HG02938 (cell line): Measurements from ENCODE around the gene IGHMBP2.

Experiments
- ATAC-seq: cut with Tn5 transposase; IDR thresholded peaks from one replicate; pipeline ENCODE4 v1.9.1; 2021; ENCODE audit warnings: mild to moderate bottlenecking, moderate library complexity; ENCODE audit not compliant: unreplicated experiment

IGHMBP2 gene

DNA sequence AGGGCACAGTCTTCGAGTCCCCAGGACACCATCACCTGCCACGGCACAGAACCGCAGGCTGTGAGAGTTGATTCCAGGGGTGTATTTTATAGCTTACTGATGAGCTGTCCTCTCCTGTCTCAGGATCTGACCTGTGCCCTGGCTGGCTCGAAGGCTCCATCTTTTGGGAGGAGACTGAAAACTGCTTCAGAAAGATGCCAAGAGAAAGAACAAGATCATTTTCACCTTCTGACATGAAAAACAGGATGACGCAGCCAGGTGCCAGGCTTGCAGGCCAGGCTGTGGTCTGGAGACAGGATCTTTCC, 74.9 kb downstream of the IGHMBP2 start:
- ATAC-seq, result no peak

GRCh38 chr11:68978931-68979594, 75.4 kb downstream of the IGHMBP2 start:
- no peak for ATAC-seq

DNA sequence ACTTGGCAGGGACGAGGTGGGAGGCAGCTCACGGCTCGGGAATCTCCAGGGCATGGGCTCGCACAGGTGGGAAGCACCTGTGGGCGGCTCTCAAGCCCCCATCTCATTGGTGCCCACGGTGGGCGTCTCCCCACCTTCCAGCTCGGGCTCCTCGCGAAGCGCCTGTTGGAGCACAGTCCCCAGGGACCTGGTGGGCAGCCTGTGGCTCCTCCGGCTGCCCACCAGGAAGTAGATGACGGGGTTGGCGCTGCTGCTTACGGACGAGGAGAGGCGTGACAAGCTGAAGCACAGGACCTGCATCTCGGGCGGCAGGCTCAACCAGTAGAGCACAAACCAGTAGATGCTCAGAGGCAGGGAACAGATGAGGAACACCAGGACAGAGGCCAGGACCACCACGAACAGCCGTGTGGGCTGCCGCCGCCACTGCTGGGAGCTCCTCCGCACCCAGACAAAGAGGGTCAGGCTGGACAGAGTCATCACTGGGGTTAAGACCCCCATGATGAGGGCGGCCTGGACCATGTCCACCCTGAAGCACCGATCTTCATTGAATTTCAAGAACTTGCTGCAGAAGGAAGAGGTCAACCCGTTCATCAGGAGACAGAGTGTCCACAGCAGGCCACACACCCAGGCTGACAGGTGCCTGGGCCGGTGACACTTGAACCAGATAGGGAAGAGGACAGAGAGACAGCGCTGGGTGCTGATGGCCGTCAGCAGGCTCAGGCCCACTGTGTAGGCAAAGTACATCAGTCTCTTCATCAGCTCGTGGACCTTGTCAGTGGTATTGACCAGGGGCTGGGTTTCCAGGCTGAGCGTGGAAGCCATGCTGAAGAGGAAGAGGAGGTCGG, 76.5 kb downstream of the IGHMBP2 start:
- ATAC-seq, result no peak

DNA sequence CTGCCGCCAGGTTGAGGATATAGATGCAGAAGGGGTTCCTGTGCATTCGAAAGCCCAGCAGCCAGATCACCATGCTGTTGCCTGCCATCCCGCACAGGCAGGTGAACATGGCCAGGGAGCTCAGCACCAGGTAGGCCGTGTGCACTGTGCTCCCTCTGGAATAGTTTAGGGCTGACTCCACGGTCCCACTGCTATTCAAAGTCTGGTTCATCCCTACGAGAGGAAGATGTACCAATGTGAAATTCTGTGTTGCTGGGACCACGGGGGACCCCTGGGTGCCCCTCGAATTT, 77.0 kb downstream of the IGHMBP2 start, which contains the start of gene MRGPRD:
Gene MRGPRD (minus strand): TSS at position 211 of the 290 bp plus-strand sequence. CDS start 0 bp downstream, at position 211.
- ATAC-seq, result no peak

DNA sequence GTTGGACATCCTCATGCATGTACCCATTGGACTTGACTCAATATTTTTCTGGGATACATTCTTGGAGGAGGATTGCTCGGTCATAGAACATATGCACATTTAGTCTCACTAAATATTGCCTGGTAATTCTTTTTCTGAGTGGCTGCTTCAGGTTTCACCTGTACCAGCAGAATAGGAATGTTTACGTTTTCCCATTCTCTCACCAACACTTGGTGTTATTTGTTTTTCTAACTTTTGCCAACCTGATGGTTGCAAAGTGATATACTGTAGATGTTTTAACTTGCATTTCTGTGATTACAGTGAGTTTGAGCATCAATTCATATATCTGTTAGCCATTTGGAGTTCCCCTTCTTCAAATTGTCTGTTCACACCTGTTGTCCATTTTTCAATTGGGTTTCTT, 78.4 kb downstream of the IGHMBP2 start:
- no peak for ATAC-seq

GRCh38 chr11:68983801-68984200, 80.1 kb downstream of the IGHMBP2 start:
- ATAC-seq, result no peak

- no peak for ATAC-seq
These were observed 83.5 kb downstream of the IGHMBP2 start for GRCh38 chr11:68987211-68987610.

DNA sequence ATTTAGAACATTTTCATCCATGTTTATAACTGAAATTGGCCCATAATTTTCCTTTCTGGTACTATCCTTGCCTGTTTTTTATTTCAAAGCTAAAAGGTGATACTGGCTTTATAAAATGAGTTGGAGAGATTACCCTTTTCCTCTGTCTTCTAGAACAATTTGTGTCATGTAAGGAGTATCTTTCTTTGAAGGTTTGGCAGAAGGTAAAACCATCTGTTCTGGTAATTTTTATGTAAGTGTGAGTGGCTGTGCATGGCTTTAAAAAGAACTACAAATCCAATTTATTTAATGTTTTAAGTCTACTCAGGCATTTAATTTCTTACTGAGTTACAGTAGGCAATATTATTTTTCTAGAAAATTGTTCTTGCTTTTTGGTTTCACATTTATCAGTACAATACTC, 84.8 kb downstream of the IGHMBP2 start:
- ATAC-seq, result no peak
